HEK293 (cell line): ENCODE data around the gene GREB1L.

Experiments
- OVOL3 ChIP-seq: fragments of 450-650 bp; formaldehyde crosslinking; IDR thresholded peaks from 2 replicates; pipeline ENCODE4 v1.5.1; 2016; ENCODE audit warnings: missing biosample characterization, missing genetic modification characterization
- REPIN1 ChIP-seq: fragments of 450-650 bp; formaldehyde crosslinking; IDR thresholded peaks from 2 replicates; pipeline ENCODE4 v1.5.1; 2017; ENCODE audit warnings: missing biosample characterization, missing genetic modification characterization, low read depth
- SCRT1 ChIP-seq: fragments of 450-650 bp; formaldehyde crosslinking; IDR thresholded peaks from 2 replicates; pipeline ENCODE4 v1.5.1; 2016; ENCODE audit warnings: missing biosample characterization, missing genetic modification characterization, borderline replicate concordance
- SP7 ChIP-seq: fragments of 450-650 bp; formaldehyde crosslinking; IDR thresholded peaks from 2 replicates; pipeline ENCODE4 v1.5.1; 2016; ENCODE audit warnings: missing biosample characterization, missing genetic modification characterization
- ZBTB17 ChIP-seq: fragments of 450-650 bp; formaldehyde crosslinking; IDR thresholded peaks from 2 replicates; pipeline ENCODE4 v1.5.1; 2016; ENCODE audit warnings: missing biosample characterization, missing genetic modification characterization
- ZBTB7A ChIP-seq: fragments of 450-650 bp; formaldehyde crosslinking; IDR thresholded peaks from 2 replicates; pipeline ENCODE4 v1.5.1; 2016; ENCODE audit warnings: low read depth, missing biosample characterization, missing genetic modification characterization
- ZEB2 ChIP-seq: fragments of 450-650 bp; formaldehyde crosslinking; IDR thresholded peaks from 2 replicates; pipeline ENCODE4 v1.5.1; 2016; ENCODE audit warnings: missing biosample characterization, missing genetic modification characterization
- ZIC2 ChIP-seq: fragments of 450-650 bp; formaldehyde crosslinking; IDR thresholded peaks from 2 replicates; pipeline ENCODE4 v1.5.1; 2016; ENCODE audit warnings: missing biosample characterization, missing genetic modification characterization
- ZNF10 ChIP-seq: fragments of 450-650 bp; formaldehyde crosslinking; IDR thresholded peaks from 2 replicates; pipeline ENCODE4 v1.5.1; 2017; ENCODE audit warnings: missing biosample characterization, missing genetic modification characterization
- ZNF132 ChIP-seq: fragments of 450-650 bp; formaldehyde crosslinking; IDR thresholded peaks from 2 replicates; pipeline ENCODE4 v1.5.1; 2017; ENCODE audit warnings: missing biosample characterization, missing genetic modification characterization, borderline replicate concordance
- ZNF221 ChIP-seq: fragments of 450-650 bp; formaldehyde crosslinking; IDR thresholded peaks from 2 replicates; pipeline ENCODE4 v1.5.1; 2017; ENCODE audit warnings: missing biosample characterization, missing genetic modification characterization, borderline replicate concordance
- ZNF223 ChIP-seq: fragments of 450-650 bp; formaldehyde crosslinking; IDR thresholded peaks from 2 replicates; pipeline ENCODE4 v1.5.1; 2016; ENCODE audit warnings: missing biosample characterization, missing genetic modification characterization
- ZNF292 ChIP-seq: fragments of 450-650 bp; formaldehyde crosslinking; IDR thresholded peaks from 2 replicates; pipeline ENCODE4 v1.5.1; 2016; ENCODE audit warnings: low read depth, missing biosample characterization, missing genetic modification characterization, borderline replicate concordance
- ZNF335 ChIP-seq: fragments of 450-650 bp; formaldehyde crosslinking; conservative IDR thresholded peaks from 2 replicates; pipeline ENCODE4 v1.5.1; 2016; ENCODE audit warnings: missing biosample characterization, missing genetic modification characterization
- ZNF341 ChIP-seq: fragments of 450-650 bp; formaldehyde crosslinking; IDR thresholded peaks from 2 replicates; pipeline ENCODE4; 2016; ENCODE audit warnings: low read depth, missing biosample characterization, missing genetic modification characterization
- ZNF354C ChIP-seq: fragments of 450-650 bp; formaldehyde crosslinking; IDR thresholded peaks from 2 replicates; pipeline ENCODE4 v1.5.1; 2016; ENCODE audit warnings: missing biosample characterization, missing genetic modification characterization, low read depth, borderline replicate concordance
- ZNF366 ChIP-seq: fragments of 450-650 bp; formaldehyde crosslinking; conservative IDR thresholded peaks from 2 replicates; pipeline ENCODE4 v1.5.1; 2016; ENCODE audit warnings: missing biosample characterization, missing genetic modification characterization
- ZNF558 ChIP-seq: fragments of 450-650 bp; formaldehyde crosslinking; IDR thresholded peaks from 2 replicates; pipeline ENCODE4 v1.5.1; 2016; ENCODE audit warnings: missing biosample characterization, missing genetic modification characterization
- ZNF571 ChIP-seq: fragments of 450-650 bp; formaldehyde crosslinking; IDR thresholded peaks from 2 replicates; pipeline ENCODE4 v1.5.0; 2017; ENCODE audit warnings: missing biosample characterization, missing genetic modification characterization
- ZNF621 ChIP-seq: fragments of 450-650 bp; formaldehyde crosslinking; IDR thresholded peaks from 2 replicates; pipeline ENCODE4 v1.5.1; 2017; ENCODE audit warnings: missing biosample characterization, missing genetic modification characterization
- ZNF776 ChIP-seq: fragments of 450-650 bp; formaldehyde crosslinking; IDR thresholded peaks from 2 replicates; pipeline ENCODE4 v1.5.0; 2017; ENCODE audit warnings: missing biosample characterization, missing genetic modification characterization, borderline replicate concordance
- ZNF777 ChIP-seq: fragments of 450-650 bp; formaldehyde crosslinking; IDR thresholded peaks from 2 replicates; pipeline ENCODE4 v1.5.1; 2017; ENCODE audit warnings: missing biosample characterization, missing genetic modification characterization, borderline replicate concordance
- ZNF792 ChIP-seq: fragments of 450-650 bp; formaldehyde crosslinking; IDR thresholded peaks from 2 replicates; pipeline ENCODE4 v1.5.1; 2016; ENCODE audit warnings: missing biosample characterization, missing genetic modification characterization
- ZXDB ChIP-seq: fragments of 450-650 bp; formaldehyde crosslinking; IDR thresholded peaks from 2 replicates; pipeline ENCODE4 v1.5.1; 2016; ENCODE audit warnings: missing biosample characterization, missing genetic modification characterization
- TF ChIP-seq, protein P1 (sequence below): fragments of 450-650 bp; formaldehyde crosslinking; IDR thresholded peaks from 2 replicates; pipeline ENCODE4 v1.5.1; 2016; ENCODE audit warnings: missing biosample characterization, missing genetic modification characterization
- TF ChIP-seq, protein P2 (sequence below): fragments of 450-650 bp; formaldehyde crosslinking; IDR thresholded peaks from 2 replicates; pipeline ENCODE4 v1.5.0; 2017; ENCODE audit warnings: missing biosample characterization, missing genetic modification characterization, borderline replicate concordance
- TF ChIP-seq, protein P3 (sequence below): fragments of 450-650 bp; formaldehyde crosslinking; IDR thresholded peaks from 2 replicates; pipeline ENCODE4 v1.5.1; 2016; ENCODE audit warnings: missing biosample characterization, missing genetic modification characterization
- TF ChIP-seq, protein P4 (sequence below): fragments of 450-650 bp; formaldehyde crosslinking; IDR thresholded peaks from 2 replicates; pipeline ENCODE4 v1.5.1; 2017; ENCODE audit warnings: missing biosample characterization, missing genetic modification characterization
- TF ChIP-seq, protein P5 (sequence below): sonication (generic); formaldehyde crosslinking; IDR thresholded peaks from 2 replicates; pipeline ENCODE4 v1.8.1; 2022; ENCODE audit warnings: mild to moderate bottlenecking, moderate library complexity, missing genetic modification reagents

Gene GREB1L

DNA sequence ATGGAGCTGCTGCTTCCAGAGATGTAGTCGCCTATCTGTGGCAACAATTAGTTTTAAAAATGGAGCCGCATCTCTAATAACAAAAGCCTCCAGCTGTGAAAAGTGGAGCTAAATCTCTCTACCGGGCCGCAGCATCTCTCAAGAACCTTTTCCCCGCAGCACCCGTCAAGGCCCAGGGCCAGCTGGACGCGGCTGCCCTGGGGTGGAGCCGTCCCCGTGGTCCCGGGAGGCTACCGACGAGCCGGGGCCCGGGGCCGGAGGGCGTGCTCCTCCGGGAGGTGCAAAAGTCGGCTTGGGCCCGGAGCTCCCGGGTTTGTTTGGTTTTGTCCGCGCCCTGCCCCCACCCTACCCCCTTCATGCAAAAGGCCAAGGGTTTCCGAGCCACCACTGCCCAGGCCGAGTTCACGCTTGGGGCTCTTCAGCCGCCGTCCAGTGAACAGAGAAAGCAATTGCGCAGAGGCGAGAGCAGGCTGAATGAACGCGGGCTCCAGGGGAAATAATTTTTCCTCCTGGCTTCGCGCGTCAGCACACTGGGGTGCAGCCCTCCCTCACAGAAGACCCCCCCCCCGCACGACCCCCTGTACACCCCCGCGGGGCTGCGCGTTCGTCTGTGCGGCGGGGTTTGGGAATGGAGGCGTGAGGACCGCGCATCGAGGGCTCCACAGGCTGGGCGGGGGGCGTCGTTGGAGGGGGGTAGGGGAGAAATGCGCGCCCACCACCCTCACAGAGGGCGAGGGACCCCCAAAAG is 557 bp upstream of the GREB1L start (continued):
- TF ChIP-seq, protein P1, sequence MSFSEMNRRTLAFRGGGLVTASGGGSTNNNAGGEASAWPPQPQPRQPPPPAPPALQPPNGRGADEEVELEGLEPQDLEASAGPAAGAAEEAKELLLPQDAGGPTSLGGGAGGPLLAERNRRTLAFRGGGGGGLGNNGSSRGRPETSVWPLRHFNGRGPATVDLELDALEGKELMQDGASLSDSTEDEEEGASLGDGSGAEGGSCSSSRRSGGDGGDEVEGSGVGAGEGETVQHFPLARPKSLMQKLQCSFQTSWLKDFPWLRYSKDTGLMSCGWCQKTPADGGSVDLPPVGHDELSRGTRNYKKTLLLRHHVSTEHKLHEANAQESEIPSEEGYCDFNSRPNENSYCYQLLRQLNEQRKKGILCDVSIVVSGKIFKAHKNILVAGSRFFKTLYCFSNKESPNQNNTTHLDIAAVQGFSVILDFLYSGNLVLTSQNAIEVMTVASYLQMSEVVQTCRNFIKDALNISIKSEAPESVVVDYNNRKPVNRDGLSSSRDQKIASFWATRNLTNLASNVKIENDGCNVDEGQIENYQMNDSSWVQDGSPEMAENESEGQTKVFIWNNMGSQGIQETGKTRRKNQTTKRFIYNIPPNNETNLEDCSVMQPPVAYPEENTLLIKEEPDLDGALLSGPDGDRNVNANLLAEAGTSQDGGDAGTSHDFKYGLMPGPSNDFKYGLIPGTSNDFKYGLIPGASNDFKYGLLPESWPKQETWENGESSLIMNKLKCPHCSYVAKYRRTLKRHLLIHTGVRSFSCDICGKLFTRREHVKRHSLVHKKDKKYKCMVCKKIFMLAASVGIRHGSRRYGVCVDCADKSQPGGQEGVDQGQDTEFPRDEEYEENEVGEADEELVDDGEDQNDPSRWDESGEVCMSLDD (tag by site-specific recombination), result 0 out of 2 replicates have a peak, but pooled peaks have one; percentile 43
- TF ChIP-seq ZNF10, result no peak
- no peak for TF ChIP-seq ZNF571 (tag by site-specific recombination)
- peak; percentile 12; the same call in 1 of the 2 replicates for TF ChIP-seq ZNF341 (tag by site-specific recombination)
- no peak for TF ChIP-seq REPIN1 (tag by site-specific recombination)
- TF ChIP-seq, protein P2, sequence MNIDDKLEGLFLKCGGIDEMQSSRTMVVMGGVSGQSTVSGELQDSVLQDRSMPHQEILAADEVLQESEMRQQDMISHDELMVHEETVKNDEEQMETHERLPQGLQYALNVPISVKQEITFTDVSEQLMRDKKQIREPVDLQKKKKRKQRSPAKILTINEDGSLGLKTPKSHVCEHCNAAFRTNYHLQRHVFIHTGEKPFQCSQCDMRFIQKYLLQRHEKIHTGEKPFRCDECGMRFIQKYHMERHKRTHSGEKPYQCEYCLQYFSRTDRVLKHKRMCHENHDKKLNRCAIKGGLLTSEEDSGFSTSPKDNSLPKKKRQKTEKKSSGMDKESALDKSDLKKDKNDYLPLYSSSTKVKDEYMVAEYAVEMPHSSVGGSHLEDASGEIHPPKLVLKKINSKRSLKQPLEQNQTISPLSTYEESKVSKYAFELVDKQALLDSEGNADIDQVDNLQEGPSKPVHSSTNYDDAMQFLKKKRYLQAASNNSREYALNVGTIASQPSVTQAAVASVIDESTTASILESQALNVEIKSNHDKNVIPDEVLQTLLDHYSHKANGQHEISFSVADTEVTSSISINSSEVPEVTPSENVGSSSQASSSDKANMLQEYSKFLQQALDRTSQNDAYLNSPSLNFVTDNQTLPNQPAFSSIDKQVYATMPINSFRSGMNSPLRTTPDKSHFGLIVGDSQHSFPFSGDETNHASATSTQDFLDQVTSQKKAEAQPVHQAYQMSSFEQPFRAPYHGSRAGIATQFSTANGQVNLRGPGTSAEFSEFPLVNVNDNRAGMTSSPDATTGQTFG (tag by site-specific recombination), result no peak
- TF ChIP-seq ZNF776 (tag by site-specific recombination), result no peak
- TF ChIP-seq ZNF621 (tag by site-specific recombination), result no peak
- TF ChIP-seq ZNF366 (tag by site-specific recombination), result no peak
- no peak for TF ChIP-seq ZNF223 (tag by site-specific recombination)
- TF ChIP-seq, protein P3, sequence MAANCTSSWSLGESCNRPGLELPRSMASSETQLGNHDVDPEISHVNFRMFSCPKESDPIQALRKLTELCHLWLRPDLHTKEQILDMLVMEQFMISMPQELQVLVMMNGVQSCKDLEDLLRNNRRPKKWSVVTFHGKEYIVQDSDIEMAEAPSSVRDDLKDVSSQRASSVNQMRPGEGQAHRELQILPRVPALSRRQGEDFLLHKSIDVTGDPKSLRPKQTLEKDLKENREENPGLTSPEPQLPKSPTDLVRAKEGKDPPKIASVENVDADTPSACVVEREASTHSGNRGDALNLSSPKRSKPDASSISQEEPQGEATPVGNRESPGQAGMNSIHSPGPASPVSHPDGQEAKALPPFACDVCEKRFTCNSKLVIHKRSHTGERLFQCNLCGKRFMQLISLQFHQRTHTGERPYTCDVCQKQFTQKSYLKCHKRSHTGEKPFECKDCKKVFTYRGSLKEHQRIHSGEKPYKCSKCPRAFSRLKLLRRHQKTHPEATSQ, result no peak
- TF ChIP-seq ZNF777, result peak; percentile 92
- TF ChIP-seq ZNF354C (tag by site-specific recombination), result no peak
- no peak for TF ChIP-seq ZNF292 (tag by site-specific recombination)
- no peak for TF ChIP-seq ZBTB17 (tag by site-specific recombination)
- no peak for TF ChIP-seq ZNF221 (tag by site-specific recombination)
- TF ChIP-seq ZNF792 (tag by site-specific recombination), result no peak
- TF ChIP-seq ZNF335, result peak; percentile 63
- TF ChIP-seq OVOL3 (tag by site-specific recombination), result no peak
- TF ChIP-seq, protein P4, sequence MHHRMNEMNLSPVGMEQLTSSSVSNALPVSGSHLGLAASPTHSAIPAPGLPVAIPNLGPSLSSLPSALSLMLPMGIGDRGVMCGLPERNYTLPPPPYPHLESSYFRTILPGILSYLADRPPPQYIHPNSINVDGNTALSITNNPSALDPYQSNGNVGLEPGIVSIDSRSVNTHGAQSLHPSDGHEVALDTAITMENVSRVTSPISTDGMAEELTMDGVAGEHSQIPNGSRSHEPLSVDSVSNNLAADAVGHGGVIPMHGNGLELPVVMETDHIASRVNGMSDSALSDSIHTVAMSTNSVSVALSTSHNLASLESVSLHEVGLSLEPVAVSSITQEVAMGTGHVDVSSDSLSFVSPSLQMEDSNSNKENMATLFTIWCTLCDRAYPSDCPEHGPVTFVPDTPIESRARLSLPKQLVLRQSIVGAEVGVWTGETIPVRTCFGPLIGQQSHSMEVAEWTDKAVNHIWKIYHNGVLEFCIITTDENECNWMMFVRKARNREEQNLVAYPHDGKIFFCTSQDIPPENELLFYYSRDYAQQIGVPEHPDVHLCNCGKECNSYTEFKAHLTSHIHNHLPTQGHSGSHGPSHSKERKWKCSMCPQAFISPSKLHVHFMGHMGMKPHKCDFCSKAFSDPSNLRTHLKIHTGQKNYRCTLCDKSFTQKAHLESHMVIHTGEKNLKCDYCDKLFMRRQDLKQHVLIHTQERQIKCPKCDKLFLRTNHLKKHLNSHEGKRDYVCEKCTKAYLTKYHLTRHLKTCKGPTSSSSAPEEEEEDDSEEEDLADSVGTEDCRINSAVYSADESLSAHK (tag by site-specific recombination), result no peak
- TF ChIP-seq ZNF132 (tag by site-specific recombination), result no peak
- TF ChIP-seq ZIC2 (tag by site-specific recombination), result peak; percentile 48; the same call in 1 of the 2 replicates
- 0 out of 2 replicates have a peak, but pooled peaks have one; percentile 50 for TF ChIP-seq ZBTB7A (tag by site-specific recombination)
- no peak for TF ChIP-seq ZEB2
- peak; percentile 35; the same call in 1 of the 2 replicates for TF ChIP-seq ZXDB
- TF ChIP-seq, protein P5, sequence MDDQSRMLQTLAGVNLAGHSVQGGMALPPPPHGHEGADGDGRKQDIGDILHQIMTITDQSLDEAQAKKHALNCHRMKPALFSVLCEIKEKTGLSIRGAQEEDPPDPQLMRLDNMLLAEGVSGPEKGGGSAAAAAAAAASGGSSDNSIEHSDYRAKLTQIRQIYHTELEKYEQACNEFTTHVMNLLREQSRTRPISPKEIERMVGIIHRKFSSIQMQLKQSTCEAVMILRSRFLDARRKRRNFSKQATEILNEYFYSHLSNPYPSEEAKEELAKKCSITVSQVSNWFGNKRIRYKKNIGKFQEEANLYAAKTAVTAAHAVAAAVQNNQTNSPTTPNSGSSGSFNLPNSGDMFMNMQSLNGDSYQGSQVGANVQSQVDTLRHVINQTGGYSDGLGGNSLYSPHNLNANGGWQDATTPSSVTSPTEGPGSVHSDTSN (CRISPR knock-in tag), result no peak
- TF ChIP-seq SCRT1, result no peak
- TF ChIP-seq SP7 (tag by site-specific recombination), result no peak
- TF ChIP-seq ZNF558 (tag by site-specific recombination), result no peak
